ENCODE measurements around the gene TM4SF20.

DNA sequence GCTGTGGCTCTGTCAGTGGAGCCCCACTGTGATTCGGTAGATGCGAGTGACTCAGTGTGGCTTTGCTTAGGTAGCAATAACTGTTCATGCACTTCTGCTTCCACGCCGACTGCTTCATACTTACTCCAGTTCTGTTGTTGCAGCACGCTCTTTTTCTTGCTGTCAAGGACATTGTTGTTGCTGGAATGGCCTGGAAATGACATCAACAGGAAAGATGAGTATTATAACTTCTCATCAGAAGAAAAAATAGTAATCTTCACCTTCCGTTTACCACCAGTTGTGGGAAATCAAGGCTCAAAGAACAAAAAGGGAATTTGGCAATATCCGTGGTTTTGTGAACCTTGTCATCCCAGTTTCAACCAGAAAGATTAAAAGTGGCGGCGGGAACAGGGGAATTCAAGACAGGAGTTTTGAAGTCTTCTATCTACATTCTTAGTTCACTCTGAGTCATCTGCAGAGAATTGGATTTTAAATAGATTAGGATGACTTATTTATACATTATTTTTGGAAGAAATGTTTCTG is 8.3 kb downstream of the TM4SF20 start:
- TF ChIP-seq CTCF (conservative IDR thresholded peaks at IDR 0.05) (no peak), EZH2 (IDR thresholded peaks at IDR 0.05; ENCODE audit: low read depth) (no peak)

Measured in PC-9 (cell line).